Amniotic epithelial cell (primary cell): ENCODE measurements around the gene RNF141.

ENCODE experiments used
- DNase-seq: peaks from one replicate; pipeline ENCODE4 v3.0.0-alpha.2; 2010; ENCODE audit warnings: low read depth

The RNF141 gene, protein sequence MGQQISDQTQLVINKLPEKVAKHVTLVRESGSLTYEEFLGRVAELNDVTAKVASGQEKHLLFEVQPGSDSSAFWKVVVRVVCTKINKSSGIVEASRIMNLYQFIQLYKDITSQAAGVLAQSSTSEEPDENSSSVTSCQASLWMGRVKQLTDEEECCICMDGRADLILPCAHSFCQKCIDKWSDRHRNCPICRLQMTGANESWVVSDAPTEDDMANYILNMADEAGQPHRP

DNA sequence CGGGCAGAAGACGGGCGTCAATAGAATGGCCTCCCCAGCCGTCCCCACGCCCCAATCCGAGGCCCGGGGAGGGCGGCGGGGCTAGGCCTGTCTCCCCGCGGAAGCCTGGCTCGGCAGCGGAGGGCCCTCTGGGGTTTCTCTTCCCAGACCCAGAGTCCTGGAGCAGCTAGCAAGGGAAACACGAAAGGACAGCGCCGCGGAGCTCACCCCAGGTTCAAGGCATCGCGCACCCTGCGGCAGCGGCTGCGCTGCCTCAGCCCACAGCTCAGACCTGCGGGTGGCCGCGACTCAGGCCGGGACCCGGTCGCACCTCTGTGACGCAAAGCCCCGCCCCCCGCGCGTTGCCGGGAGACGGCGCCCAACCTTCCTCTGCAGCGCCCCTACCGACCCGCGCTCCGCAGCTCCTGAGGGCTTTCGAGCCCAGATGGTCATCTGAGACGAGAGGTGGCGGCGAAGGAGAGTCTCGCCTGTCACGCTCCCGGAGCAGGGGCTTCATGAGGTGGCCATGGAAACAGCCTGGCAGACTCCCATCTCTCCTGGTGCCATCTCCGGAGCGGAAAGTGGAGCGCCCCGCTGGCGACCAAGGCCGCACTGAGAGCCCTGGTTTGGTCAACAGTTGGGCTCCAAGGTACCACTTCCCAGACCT lies at the start of gene RNF141:
RNF141 (minus strand) TSS at position 273 of the 646 bp plus-strand sequence. CDS start 7,029 bp downstream, outside the sequence.
- DNase-seq = peak; percentile 76

DNA sequence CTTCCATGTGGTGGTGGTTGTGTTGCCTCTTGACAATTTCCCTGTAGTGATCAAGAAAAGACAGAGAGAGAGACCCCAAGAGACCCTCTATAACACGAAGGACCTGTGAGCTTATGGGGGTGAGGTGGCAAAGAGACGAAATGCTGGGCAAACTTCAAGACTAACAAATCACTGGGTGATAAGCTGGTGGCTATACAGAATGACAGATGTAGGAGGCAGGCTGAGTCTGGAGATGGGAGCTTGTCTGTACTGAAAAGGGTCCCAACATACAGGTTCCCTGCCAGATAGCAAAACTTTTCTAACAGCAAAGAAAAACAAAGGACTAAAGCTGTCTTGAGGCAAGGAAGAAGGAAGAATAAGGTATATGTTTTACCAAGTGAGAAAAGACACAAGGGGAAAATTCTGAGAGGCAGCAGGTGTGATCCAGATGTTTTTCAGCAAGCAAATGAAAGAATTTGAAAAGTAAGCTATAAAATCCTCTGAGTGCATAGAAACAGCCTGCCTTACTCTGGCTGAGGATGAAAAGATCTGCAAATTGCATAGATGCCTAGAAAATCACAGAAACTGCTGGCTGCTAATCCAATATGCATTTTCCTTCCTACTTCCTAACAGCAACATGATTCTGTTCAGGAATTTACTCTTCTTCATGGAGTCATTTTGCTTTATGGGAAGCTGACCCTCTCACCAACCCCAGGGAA lies 49.4 kb upstream of the RNF141 start:
- no peak for DNase-seq

DNA sequence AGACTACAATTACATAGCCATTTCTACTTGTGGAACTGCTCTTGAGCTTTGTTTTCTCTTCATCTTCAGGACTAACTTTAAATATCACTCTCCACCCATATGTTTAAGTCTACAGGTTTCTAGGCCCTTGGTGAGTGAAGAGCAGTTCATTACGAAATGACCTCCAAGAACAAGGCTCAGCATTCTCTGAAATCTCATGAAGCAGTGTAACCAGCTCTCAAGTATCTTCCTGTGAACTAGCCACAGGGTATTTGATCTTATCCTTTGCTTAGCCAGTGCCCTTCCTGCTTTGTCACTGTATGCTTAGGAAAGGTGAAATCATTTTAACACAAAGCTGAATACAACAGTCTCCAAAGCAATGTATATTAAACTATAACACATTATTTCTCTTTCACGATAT lies 47.9 kb upstream of the RNF141 start:
- DNase-seq = peak; percentile 32

DNA sequence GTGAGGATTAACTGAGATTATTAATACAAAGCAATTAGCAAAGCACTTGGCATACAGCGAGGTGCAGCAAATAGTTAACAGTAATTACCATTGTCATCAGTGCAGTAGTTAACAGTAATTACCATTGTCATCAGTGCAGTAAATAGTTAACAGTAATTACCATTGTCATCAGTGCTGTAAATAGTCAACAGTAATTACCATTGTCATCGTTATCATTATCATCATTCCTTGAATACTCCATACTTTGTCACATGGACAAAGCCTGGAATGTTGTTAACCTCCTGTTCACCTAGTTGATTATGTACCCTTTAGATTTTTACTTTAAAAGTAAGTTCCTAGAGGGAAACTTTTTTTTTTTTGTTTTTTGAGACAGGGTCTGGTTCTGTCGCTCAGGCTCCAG lies 47.0 kb upstream of the RNF141 start:
- DNase-seq = no peak

DNA sequence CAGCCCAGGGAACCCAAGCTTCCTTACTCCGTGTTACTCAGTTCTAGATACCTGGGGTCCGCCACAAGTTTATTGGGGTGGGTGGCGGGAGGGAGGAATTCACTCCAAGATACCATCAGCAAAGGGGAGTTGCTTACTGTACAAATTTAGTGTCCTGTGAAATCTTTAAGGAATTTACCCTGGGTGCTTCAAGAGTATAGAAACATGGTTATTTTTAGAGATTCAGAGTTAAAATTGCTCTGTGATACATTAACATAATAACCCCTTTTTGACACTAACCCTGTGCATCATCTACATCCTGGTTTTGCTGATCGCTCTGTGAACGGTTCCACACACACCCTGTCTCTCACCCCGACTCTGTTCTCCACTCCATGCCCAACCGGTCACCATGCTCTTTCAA lies 46.4 kb upstream of the RNF141 start:
- no peak for DNase-seq

DNA sequence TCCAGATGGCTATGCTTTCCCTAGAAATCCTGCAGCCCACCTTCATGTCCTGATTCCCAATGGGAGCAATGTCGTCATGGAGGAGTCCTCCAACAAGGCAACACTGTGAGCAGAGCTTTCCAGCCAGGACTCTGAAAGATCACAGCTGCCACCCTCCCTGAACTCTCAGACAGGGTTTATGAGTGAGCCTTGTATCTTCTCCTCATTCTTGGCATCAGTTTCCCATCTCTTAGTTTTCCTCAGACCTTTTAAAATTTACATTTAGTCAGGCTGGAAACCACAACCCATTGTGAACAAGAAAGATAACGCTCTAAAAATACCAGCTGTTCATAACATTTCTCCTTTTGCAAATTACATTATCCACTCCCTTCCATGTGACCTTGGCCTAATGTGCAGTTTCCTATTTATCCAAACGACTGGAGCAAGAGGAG lies 43.1 kb upstream of the RNF141 start:
- DNase-seq = peak; percentile 67

DNA sequence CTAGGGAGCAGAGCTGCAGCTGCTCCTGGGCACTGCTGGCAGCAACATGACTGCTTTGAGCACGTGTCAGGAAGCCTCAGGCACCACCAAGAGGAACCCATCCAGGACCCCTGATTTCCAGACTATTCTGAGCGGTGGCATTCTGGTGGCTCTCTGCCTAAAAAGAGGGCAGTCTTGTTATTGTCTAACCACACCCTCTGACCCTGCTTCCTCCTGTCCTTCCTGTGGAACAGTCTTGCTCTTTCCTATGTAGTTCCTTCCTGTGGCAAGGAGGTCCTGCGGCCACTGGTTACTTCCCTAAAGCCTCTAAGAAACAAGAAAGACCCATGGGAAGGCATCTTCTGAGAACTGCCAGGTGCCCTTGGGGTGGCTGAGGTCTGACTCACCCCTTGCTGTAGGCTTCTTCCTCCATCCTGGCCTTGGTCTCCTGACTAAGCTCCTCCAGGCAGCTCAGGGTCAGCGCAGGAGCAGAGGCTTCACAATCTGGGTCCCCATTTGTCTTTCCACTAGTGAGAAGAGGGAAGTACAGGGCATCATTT lies 40.6 kb upstream of the RNF141 start:
- peak; percentile 66 for DNase-seq

DNA sequence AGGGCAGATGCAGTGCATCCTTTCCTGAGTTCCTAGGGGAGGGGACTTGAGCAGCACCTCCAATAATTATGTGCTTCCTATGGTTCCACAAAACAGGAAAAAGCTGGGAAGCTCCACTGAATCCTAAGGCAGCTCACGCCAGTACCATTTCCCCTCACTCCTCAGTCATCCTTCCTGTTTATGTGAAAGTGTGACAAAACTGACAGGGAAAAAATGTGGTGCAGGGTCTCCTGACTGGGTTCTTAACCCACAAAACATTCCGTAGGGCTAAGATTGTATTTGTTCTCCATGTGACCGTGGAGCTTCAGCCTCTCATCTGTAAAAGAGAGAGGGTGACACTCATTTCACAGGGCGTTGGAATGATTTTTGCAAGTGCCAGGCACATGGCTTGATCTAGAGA lies 39.6 kb upstream of the RNF141 start:
- DNase-seq = no peak

DNA sequence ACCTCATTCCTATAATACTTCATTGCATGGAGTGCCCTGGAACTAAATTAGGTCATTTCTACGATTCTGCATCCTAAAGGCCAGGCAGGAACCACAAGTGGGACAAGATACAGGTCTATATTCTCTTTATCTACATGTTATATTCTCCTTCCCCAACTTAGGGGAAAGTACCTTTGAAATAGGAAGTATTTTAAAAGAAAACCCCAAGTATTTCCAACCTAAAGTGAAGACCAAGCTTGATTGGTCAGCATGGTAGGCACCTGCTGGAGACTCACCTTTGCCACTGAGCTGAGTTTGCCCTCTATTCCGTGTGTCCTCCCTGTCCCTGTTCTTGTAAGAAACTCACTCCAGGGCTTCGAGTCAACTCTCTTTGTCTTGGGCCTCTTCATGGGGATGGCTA lies 38.7 kb upstream of the RNF141 start:
- DNase-seq = no peak

DNA sequence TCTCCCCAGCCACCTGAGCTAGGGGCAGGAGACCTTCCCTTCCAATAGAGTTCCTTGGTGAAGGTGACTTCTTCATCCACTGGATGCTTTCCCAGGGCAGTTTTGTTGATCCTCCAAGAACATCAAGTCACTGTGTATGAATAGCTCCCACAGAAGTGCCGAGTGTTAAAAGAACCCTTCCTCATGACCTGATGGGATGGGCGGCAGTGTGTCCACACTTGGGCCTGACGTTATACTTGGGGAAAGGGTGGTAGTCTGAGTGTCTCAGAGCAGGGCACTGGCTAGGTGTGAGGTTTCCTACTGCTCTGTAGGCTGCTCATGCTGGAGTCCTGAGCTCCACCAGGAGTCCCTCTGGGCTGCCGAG lies 35.0 kb upstream of the RNF141 start:
- no peak for DNase-seq

DNA sequence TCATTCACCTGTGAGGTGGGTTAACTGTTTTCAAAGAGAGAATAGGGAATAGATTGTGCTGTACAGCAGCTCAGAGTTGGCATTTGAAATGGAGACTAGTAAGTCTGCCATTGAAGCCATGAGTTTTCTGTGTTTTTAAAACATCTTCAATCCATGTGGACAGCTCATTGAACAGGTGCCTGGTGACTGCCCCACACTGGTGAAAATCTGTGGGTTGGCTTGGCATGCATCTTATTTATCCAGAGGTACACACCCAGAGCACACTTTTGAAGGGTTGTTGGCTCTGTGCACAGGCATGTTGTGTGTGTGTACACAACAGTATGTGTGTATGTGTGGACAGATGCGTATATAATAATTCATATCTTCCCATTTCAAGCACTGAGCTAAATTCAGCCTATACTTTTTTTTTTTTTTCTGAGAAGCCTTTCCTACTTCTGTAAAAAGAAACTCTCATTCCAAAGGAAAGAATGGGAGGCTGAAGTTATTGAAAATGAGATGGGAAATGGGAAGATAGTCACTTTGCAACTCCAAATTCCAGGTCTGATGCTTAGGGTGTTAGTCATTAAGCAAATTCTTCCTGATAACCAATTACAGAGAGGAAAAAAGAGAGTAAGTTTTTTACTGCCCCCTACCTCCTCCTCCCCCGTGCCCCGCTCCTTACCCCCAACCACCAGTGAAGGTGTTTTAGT lies 34.5 kb upstream of the RNF141 start:
- no peak for DNase-seq

DNA sequence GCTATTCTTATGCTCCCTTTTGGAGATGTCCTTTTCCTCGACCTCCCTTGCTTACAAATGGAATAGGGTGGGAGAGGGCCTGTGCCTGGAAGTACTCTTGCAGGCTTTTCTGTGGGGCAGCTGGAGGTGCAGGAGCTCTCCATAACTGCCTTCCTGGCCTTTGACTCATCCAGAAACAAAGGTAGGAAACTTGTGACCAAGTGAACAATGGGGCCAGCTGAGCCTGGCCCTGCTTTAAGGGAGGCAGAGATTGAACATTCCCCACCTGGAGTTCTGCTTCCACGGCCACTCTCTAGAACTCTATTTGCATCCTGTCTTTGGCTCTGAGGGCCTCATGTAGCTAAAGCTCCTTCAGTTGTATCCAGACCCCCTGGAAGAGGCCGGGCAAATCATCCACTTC lies 32.6 kb upstream of the RNF141 start:
- no peak for DNase-seq

DNA sequence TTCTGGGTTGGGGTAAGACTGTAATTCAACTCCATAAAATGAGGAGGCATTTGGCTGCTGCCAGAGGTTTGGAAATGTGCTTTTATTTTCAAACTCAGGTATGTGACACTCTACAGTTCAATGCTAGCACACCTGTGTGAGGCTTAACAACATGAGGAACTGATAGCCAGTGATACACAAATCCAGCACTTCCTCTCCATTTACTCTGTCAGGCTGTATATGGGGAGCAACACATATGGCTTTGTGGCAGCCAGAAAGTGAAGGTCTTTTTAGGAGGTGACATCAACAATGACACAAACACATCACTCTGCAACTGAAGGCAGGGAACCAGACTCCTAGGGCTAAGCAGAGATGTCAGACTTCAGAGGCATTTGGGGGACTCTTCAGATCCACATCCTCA lies 32.0 kb upstream of the RNF141 start:
- DNase-seq = no peak

DNA sequence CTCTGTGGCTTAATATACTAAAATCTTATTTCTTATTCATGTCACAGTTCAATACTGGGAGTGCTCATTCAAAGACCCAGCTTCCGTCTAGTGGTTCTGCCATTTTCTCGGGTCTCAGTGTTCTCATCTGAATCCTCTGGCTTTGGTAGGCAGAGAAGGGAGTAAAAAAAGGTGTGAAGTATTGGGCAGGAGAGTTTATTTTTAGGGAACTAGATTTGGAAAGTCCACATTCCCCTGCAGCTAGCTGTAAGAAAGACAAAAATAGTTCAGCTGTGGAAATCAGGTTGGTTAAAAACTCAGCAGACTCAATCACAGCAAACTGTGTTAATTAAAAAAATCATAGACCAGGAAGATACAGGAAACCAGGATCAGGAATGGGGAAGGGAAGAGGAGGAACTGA lies 31.5 kb upstream of the RNF141 start:
- DNase-seq = no peak

DNA sequence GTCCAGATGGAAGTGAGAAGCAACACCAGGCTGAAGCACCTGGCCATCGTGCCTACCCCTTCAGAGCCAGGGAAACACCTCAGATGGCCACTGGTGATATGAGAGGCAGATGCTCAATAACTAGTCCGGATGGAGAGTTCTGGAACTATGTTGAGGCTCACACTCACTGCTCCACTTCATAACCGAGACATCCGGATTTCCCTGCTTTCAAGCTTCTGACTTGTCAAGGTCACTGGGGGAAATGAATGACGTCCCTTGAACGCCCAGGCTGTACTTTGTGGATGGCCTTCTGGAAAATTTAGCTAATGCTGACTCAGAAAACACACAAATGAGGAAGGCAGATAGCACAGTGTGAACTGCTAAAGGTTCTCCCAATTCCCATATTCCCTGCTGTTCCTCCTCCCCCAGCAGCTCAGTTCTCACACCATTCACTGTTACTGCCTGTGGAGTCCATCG lies 27.5 kb upstream of the RNF141 start, which contains the start of gene LYVE1:
LYVE1 (minus strand) TSS at position 180 of the 456 bp plus-strand sequence; CDS start at position 47, 133 bp downstream.
- peak; percentile 33 for DNase-seq

DNA sequence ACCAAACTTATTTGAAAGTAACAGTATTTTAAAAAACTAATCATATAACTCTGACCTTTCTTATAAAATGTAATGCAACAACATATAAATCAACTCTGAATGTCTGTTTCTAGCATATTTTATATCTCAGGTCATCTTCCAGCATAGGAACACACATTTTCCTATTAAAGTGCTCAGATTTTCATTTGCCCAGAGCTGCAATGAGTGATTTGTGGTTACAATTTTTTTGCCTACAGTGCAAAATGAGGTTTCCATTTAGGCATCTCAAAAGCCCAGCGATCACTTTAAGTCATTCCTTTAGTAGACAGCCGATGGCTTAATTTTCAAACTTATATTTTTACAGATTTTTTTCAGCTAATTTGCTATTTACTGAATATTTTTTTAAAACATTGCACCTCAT lies 26.5 kb upstream of the RNF141 start:
- no peak for DNase-seq

DNA sequence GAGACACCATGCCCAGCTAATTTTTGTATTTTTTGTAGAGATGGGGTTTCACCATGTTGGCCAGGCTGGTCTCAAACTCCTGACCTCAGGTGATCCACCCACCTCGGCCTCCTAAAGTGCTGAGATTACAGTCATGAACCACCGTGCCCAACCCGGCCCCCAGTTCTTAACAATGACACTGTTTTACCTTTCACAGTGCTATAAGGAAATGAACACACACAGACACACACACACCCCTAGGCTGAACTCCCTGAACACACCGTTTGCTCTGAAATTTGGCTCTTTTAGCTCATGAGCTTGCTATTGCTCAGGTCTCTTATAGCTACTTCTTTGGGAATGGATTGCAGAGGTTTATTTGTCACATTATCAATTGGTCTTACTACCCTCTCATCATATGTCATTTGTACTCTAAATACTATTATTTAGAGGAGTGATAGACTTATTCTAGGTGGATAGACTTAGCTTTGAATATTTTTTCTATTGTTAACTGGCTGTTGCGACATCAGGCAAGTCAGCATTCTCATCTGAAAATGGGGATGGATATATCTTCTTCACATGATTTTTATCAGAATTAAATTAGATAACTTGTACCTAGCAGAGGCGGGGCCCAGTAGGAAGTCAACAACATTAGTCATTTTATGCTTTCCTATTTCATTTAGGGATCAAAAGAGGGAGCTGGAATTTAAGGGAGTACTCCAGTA lies 25.4 kb upstream of the RNF141 start:
- DNase-seq = peak; percentile 12

DNA sequence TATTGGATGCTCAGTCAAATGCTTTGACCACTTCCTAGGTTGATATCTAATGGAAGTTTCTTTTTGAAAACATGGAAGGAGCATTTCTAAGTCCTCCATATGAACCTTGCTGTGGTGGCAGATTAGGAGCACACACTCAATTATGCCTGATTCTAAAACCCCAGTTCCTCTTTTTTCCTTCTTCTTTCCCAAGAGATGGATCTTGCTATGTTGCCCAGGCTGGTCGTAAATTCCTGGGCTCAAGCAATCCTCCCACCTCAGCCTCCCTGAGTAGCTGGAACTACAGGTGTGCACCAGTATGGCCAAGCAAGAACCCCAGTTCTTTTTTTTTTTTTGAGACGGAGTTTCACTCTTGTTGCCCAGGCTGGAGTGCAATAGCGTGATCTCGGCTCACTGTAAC lies 24.5 kb upstream of the RNF141 start:
- no peak for DNase-seq

DNA sequence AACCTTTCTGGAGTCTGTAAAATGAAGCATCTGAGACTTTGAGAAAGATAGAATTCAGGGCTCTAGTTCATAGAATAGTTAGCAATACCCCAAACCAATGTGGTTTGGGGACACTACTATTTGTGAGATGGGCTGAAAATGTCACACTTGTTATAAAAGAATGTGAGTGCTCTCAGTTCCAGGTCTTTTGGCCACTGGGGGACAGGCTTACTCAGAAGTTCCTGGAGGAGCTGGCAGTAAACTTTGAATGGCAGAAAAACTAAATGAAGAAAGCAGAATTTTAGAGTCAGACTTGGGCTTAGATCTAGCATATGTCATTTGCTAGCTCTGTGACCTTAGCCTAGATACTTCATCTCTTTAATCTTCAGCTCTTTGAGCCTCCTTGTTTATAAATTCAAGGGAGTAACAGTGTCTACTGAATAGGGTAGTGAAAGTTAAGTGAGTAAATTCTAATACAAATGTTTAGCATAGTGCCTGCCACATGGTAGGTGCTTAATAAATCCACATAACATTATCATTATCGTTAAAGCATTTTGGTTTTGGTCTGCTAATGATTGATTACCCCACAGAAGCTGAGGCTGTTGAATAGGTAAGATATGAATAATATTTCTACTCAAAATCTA lies 23.8 kb upstream of the RNF141 start:
- DNase-seq = no peak

DNA sequence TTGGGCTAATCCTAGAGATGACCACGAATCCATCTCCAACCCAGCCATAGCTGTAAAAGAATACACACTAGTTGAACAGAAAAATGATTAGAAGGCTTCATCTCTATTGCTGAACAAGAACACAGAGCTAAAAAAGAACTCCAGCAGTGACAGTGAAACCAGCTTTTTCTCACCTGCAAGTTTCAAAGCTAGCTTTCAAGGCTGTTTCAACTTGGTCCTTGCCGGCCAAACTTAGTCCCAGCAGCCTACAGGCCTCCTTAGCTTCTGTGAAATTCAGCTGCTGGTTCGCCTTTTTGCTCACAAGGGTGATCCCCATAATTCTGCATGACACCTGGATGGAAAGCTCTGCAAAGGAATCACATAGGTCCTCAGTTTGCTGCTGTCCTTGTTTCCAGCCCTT lies 23.0 kb upstream of the RNF141 start:
- no peak for DNase-seq

DNA sequence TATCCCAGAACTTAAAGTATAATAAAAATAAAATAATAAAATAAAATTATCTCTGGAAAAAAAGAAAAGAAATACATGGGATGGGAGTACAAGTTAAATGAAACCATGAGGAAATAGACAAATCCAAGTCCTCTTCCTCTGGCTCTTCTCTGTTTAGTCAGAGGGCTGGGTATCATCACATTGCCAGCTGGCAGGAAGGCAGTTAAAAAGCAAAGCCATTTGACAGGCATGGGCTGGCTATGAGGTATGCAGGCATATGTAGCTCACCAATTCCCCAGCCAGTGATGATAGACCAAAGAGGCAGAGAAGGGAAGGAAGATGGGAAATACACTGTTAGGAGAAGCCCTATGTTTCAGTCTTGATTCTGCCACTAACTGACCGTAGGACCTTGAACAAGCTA lies 21.0 kb upstream of the RNF141 start:
- no peak for DNase-seq
